GM21576 (cell line): Measurements from ENCODE around the gene FOXN3.
"Not testable (repeated sequence)": the region's sequence is repeated elsewhere in the genome, so short reads cannot be mapped to it uniquely, and the experiment has no call there.

Experiments
- ATAC-seq: cut with Tn5 transposase; IDR thresholded peaks from one replicate; pipeline ENCODE4 v1.9.1; 2021; ENCODE audit warnings: mild to moderate bottlenecking, moderate library complexity; ENCODE audit not compliant: unreplicated experiment

Gene FOXN3

DNA sequence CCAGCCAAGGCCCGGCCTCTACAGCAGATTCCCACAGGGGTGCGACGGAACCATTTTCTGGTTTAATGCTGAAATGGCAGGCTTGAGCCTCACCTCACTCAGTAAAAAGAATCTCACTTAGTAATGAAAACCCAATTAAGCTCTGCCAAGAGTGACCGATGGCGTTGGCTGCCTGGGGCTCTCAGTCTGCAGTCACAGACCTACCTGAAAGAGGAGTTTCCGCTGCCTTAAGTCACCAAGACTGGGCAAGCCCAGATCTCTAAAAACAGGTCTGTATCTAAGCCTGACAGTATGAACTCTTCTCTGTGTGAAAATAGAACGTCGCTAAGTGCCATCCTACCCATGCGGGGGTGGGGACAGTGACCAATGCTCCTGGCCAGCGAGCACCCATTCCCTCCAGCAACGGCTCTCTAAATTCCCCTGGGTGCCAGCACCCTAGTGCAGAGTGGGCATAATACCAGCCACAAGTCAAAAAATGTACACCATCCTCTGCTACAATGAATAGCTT lies 107.3 kb downstream of the FOXN3 start:
- no peak for ATAC-seq

GRCh38 chr14:89308232-89308959 lies 108.6 kb downstream of the FOXN3 start:
- no peak for ATAC-seq

- ATAC-seq: no peak
These were observed 109.6 kb downstream of the FOXN3 start for GRCh38 chr14:89307409-89307808.

- ATAC-seq: peak; percentile 40
These were observed 111.9 kb downstream of the FOXN3 start for GRCh38 chr14:89304972-89305703.

- no peak for ATAC-seq
These were observed 112.5 kb downstream of the FOXN3 start for GRCh38 chr14:89304561-89304960.

DNA sequence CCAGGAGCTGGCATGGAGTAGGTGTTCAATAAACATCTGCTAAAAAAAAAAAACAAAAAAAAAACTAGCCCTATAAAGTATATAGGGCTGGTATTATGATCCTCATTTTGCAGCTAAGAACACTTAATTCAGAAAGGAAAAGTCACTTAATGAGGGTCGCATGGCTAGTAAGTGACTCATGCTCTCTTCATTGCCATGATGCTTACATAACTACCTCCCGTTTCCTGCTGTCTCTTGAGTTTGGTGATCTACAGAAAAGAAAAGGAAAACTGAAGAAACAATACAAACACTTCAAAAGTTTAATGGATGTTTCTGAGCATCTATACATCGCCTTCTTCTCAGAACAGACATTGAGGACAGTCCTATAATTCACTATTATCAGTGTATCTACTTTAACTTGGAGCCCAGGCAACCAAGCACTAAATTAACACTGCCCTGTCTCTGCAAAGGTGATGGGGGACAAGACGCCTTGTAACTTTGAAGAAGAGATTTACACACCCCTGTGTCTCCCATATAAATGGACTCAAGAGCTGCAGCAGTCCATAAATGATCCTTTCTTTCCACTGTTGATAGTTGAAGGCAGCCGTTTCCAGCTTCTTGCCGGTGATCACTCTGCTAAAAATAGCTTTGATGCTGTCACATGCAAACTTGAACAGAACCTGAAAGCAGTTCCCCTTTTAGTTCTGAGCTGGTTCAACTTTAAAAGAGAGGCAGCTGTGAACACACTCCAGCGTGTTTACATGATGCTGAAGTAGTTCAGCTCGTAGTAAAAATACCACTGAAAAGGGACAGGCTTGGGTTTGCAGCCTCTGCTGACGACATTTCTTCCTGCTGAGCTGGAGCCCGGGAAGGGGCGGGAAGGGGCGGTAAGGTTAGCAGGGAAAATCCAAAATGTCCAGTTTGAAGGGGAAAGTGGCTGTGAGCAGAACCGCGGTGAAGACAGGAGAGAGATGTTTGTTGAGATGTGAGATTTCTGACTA lies 113.3 kb downstream of the FOXN3 start:
- peak; percentile 54 for ATAC-seq

DNA sequence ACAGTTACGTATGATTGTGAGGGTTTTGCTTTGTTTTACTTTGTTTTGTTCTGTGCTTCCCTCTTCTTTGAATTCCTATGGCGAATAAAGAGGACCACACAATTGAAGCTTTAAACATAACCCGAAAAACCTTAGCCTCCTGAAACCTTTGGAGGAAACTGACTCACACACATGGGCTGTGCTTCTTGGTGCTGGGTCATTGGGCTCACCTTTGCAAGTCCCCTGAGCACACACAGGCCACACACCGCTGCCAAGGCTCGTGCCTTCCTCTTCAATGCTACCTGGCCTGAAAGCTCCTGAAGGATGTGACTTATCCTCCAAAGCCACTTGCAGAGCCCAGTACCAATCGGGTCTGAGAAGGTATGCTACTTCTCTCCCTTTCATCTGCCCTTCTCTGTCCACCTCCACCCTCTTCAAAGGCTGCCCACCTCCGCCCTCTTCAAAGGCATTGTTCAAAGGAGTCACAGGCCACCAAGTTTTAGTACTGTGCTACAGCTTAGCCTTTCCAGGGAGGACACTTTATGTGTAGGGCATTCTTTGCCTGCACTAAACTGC lies 114.6 kb downstream of the FOXN3 start:
- no peak for ATAC-seq

DNA sequence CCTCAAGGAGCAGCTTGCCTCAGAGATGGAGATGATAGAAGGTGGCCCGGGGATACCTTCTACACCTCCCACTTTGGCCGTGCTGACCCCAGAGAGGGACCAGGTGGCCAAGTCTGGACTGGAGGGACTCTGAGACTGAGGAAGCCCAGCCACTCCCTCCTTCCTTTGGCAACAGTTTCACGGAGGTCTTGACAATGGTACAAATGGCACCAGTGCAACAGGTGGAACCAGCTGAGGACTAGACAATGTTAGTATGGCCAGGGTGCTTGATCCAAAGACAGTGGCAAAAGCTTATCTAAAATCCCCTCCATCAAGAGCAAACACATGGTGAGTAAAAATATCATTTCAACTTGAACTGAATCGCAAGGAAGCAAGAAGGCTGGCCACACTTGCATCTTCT lies 117.4 kb downstream of the FOXN3 start:
- ATAC-seq: no peak

DNA sequence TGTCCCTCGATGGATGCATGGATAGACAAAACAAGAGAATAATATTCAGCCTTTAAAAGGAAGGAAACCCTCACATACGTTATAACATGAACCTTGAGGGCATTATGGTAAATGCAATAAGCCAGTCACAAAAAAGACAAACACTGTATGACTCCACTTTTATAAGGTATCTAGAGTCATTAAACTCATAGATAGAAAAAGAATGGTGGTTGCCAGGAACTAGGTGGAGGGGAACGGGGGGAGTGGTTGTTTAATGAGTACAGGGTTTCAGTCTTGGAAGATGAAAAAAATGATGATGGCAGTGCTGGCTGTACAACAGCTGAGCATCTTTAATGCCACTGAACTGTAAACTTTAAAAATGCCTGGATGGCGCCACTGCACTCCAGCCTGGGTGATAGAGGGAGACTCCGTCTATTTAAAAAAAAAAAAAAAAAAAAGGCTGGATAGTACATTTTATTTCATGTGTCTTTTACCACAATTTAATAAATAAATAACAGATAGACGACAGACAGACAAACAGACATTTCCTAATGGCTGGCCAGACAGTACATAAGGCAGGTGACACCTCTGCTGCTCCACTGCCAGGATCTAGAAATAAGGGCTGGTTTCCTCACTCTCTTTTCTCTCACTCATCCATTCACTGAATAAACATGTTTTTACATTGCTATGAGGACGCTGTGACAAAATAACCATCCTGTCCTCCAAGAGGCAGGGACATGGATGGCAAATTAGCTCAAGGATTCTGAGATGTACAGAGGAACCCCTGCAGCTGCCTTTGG lies 118.8 kb downstream of the FOXN3 start:
- no peak for ATAC-seq

- ATAC-seq: no peak
These were observed 120.7 kb downstream of the FOXN3 start for GRCh38 chr14:89296281-89296745.

GRCh38 chr14:89294872-89295271 lies 122.2 kb downstream of the FOXN3 start:
- ATAC-seq: no peak

DNA sequence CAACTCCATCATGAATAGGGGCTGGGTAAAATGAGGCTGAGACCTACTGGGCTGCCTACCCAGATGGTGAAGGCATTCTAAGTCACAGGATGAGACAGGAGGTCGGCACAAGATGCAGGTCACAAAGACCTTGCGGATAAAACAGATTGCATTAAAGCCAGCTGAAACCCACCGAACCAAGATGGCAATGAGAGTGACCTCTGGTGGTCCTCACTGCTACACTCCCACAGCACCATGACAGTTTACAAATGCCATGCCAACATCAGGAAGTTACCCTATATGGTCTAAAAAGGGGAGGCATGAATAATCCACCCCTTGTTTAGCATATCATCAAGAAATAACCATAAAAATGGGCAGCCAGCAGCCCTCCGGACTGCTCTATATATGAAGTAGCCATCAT lies 122.6 kb downstream of the FOXN3 start:
- ATAC-seq: not testable (repeated sequence)

DNA sequence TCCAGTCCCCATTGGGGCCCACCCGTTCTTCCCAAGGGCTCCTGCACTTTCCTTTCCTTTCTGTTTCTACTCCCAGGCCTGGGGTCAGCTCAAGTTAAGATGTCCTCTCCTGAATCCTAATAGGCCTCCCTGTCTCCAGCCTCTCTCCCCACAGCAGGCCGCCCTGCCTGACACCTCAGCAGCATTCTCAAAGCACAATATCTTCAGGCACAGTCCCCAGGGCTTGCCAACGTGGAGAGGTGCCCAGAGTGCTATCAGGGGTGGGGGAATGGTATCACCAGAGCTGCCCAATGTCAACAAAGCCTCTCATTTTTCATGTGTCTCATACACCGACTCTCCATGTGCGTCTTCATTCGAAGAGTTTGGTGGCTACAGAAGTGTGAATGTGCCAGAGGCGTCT lies 123.0 kb downstream of the FOXN3 start:
- no peak for ATAC-seq

- ATAC-seq: no peak
These were observed 123.6 kb downstream of the FOXN3 start for GRCh38 chr14:89293314-89293916.

- no peak for ATAC-seq
These were observed 124.3 kb downstream of the FOXN3 start for GRCh38 chr14:89292579-89293313.

- ATAC-seq: no peak
These were observed 125.6 kb downstream of the FOXN3 start for GRCh38 chr14:89291351-89291940.

DNA sequence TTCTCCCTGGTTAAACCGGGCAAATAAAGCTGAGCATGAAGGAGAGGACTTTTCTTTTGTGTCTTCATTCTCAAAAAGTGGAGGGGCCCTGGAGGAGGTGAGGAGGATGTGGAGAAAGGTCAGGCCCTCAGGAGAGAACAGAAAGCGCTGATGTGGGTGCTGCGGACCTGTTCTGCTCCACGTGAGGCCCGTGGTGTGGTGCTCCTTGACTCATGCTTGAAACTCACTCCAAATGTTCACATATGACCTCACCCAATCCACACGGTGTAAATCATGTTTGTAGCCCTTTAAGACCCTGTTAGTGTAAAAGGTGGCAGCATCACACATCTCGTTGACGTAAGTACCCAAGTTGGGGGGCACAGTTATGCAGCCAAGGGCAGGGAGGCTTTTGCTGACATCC lies 126.2 kb downstream of the FOXN3 start:
- ATAC-seq: no peak

DNA sequence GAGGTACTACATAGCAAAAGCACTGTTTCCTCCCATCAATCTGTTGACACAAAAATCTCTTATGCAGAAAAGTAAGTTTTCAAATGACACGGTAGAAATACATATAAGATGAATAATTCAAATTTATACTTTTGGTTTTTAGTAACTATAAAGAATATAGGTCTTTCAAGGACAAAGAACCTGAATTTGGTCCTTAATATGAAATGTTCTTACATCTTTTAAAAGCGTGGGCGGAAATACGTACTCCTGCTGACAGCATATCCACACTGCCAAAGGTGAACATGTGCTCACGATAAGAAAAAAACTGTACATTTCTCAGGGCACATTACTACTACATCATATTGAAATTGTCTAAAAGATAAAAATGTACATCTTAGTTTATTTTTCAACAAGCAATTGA lies 127.6 kb downstream of the FOXN3 start:
- no peak for ATAC-seq
